D721Med (cell line): ENCODE measurements around the gene MICU1.

ENCODE experiments used
- DNase-seq: peaks from one replicate; pipeline ENCODE4 v3.0.0; 2011; ENCODE audit warnings: low spot score; ENCODE audit not compliant: insufficient read length
- FAIRE-seq: peaks from 2 replicates; lab custom pipeline; 2011; peaks lifted over from hg19 to GRCh38; lab: Jason Lieb, UNC
- CTCF ChIP-seq: IDR thresholded peaks from 2 replicates; pipeline ENCODE4 v1.5.1; 2012; ENCODE audit warnings: mild to moderate bottlenecking, control low read depth; ENCODE audit not compliant: insufficient read depth; ENCODE audit errors: missing control alignments

MICU1 gene

GRCh38 chr10:72506474-72506873, 119.4 kb downstream of the MICU1 start:
- TF ChIP-seq CTCF, result no peak
- no peak for FAIRE-seq
- no peak for DNase-seq

GRCh38 chr10:72505435-72505834, 120.4 kb downstream of the MICU1 start:
- no peak for TF ChIP-seq CTCF
- DNase-seq (no peak), FAIRE-seq (no peak)

- TF ChIP-seq CTCF, result no peak
- FAIRE-seq (no peak), DNase-seq (no peak)
These were observed 122.0 kb downstream of the MICU1 start for GRCh38 chr10:72503694-72504438.

- no peak for DNase-seq
- no peak for TF ChIP-seq CTCF
- FAIRE-seq, result no peak
These were observed 122.6 kb downstream of the MICU1 start for GRCh38 chr10:72503241-72503640.

- TF ChIP-seq CTCF, result no peak
- FAIRE-seq (no peak), DNase-seq (no peak)
These were observed 123.3 kb downstream of the MICU1 start for GRCh38 chr10:72502581-72502980.

GRCh38 chr10:72499701-72500100, 126.2 kb downstream of the MICU1 start:
- FAIRE-seq, result no peak
- no peak for TF ChIP-seq CTCF

GRCh38 chr10:72490951-72491350, 134.9 kb downstream of the MICU1 start:
- no peak for DNase-seq
- no peak for TF ChIP-seq CTCF
- no peak for FAIRE-seq

More at GRCh38 chr10:72499701-72500100, 126.2 kb downstream of the MICU1 start:
- DNase-seq, result no peak
